GM21576 (cell line): ENCODE data around the gene FCHSD2.

ENCODE experiments used
- ATAC-seq: cut with Tn5 transposase; IDR thresholded peaks from one replicate; pipeline ENCODE4 v1.9.1; 2021; ENCODE audit warnings: mild to moderate bottlenecking, moderate library complexity; ENCODE audit not compliant: unreplicated experiment

FCHSD2 gene

GRCh38 chr11:73142128-73142377, at the start of gene FCHSD2:
TSS of gene FCHSD2 (minus strand) at chr11:73142318. CDS start at chr11:73141877, 441 bp downstream.
- no peak for ATAC-seq

- no peak for ATAC-seq
These were observed 49.0 kb upstream of the FCHSD2 start for GRCh38 chr11:73191151-73191550.

- no peak for ATAC-seq
These were observed 48.4 kb upstream of the FCHSD2 start for GRCh38 chr11:73190557-73190885.

- no peak for ATAC-seq
These were observed 47.8 kb upstream of the FCHSD2 start for GRCh38 chr11:73189723-73190556.

- peak; percentile 50 for ATAC-seq
These were observed 47.2 kb upstream of the FCHSD2 start for GRCh38 chr11:73189315-73189714.

GRCh38 chr11:73188301-73188700, 46.2 kb upstream of the FCHSD2 start:
- ATAC-seq, result no peak

GRCh38 chr11:73187854-73188253, 45.7 kb upstream of the FCHSD2 start:
- no peak for ATAC-seq

GRCh38 chr11:73186886-73187285, 44.8 kb upstream of the FCHSD2 start:
- ATAC-seq, result no peak

GRCh38 chr11:73186294-73186850, 44.3 kb upstream of the FCHSD2 start:
- no peak for ATAC-seq

- no peak for ATAC-seq
These were observed 43.7 kb upstream of the FCHSD2 start for GRCh38 chr11:73185680-73186293.

GRCh38 chr11:73184953-73185671, 43.0 kb upstream of the FCHSD2 start:
- ATAC-seq, result no peak

GRCh38 chr11:73182824-73183321, 40.8 kb upstream of the FCHSD2 start:
- ATAC-seq, result no peak

GRCh38 chr11:73178681-73179080, 36.6 kb upstream of the FCHSD2 start:
- no peak for ATAC-seq

GRCh38 chr11:73177778-73178539, 35.8 kb upstream of the FCHSD2 start:
- ATAC-seq, result peak; percentile 72

GRCh38 chr11:73177380-73177777, 35.3 kb upstream of the FCHSD2 start:
- no peak for ATAC-seq

- no peak for ATAC-seq
These were observed 34.7 kb upstream of the FCHSD2 start for GRCh38 chr11:73176874-73177155.

GRCh38 chr11:73176145-73176873, 34.2 kb upstream of the FCHSD2 start:
- no peak for ATAC-seq

- ATAC-seq, result no peak
These were observed 33.5 kb upstream of the FCHSD2 start for GRCh38 chr11:73175551-73176144.

GRCh38 chr11:73174495-73174791, 32.3 kb upstream of the FCHSD2 start:
- ATAC-seq, result no peak

- ATAC-seq, result no peak
These were observed 31.8 kb upstream of the FCHSD2 start for GRCh38 chr11:73173755-73174494.
